ENCODE measurements around the gene UBE3C.
A peak's percentile ranks its signal among the peaks of the same experiment; 100 is the strongest.
"Not testable (repeated sequence)": the region's sequence is repeated elsewhere in the genome, so short reads cannot be mapped to it uniquely, and the experiment has no call there.

The UBE3C gene

GRCh38 chr7:157272351-157273207, 133.9 kb downstream of the UBE3C start:
- Histone ChIP-seq H3K9me3 (ENCODE audit: insufficient read depth, low read length) (no peaks in the 10 kb centered on the region), H3K9ac (ENCODE audit: low read length) (no peak overlapping the region), H4K20me1 (ENCODE audit: insufficient read depth, low read length) (no peaks in the 10 kb centered on the region), H2AFZ (ENCODE audit: low read depth, low read length) (no peak overlapping the region), H3K27ac (ENCODE audit: low read length) (no peak overlapping the region), H3K4me1 (ENCODE audit: low read length) (no peaks in the 10 kb centered on the region), H3K4me2 (ENCODE audit: low read length) (no peak overlapping the region), H3K79me2 (ENCODE audit: low read length) (no peaks in the 10 kb centered on the region), H3K36me3 (replicated peaks; ENCODE audit: low read depth, low read length) (peaks cover 30% of the 10 kb centered on the region), H3K27me3 (ENCODE audit: low read depth, low read length) (no peaks in the 10 kb centered on the region), H3K4me3 (ENCODE audit: low read length) (no peak overlapping the region)
- TF ChIP-seq EZH2phosphoT487 (IDR thresholded peaks at IDR 0.05; ENCODE audit: low read depth): no peak
- no peak for TF ChIP-seq CTCF (IDR thresholded peaks at IDR 0.05; ENCODE audit: low read depth, low read length)

GRCh38 chr7:157273208-157274093, 134.7 kb downstream of the UBE3C start:
- peaks cover 23% of the 10 kb centered on the region for H3K36me3 ChIP-seq (replicated peaks; ENCODE audit: low read depth, low read length)
- H3K4me2 ChIP-seq (ENCODE audit: low read length): peak overlapping the region; percentile 9; the same call in 1 of the 2 replicates
- no peaks in the 10 kb centered on the region for H3K27me3 ChIP-seq (ENCODE audit: low read depth, low read length)
- H4K20me1 ChIP-seq (ENCODE audit: insufficient read depth, low read length): no peaks in the 10 kb centered on the region
- H3K9ac ChIP-seq (ENCODE audit: low read length): no peak overlapping the region
- H2AFZ ChIP-seq (ENCODE audit: low read depth, low read length): no peak overlapping the region
- H3K4me3 ChIP-seq (ENCODE audit: low read length): no peak overlapping the region
- H3K9me3 ChIP-seq (ENCODE audit: insufficient read depth, low read length): no peaks in the 10 kb centered on the region
- no peaks in the 10 kb centered on the region for H3K79me2 ChIP-seq (ENCODE audit: low read length)
- H3K27ac ChIP-seq (ENCODE audit: low read length): no peak overlapping the region
- H3K4me1 ChIP-seq (ENCODE audit: low read length): no peaks in the 10 kb centered on the region
- peak; percentile 79 for TF ChIP-seq CTCF (IDR thresholded peaks at IDR 0.05; ENCODE audit: low read depth, low read length)
- no peak for TF ChIP-seq EZH2phosphoT487 (IDR thresholded peaks at IDR 0.05; ENCODE audit: low read depth)

GRCh38 chr7:157274094-157274634, 135.4 kb downstream of the UBE3C start:
- H3K79me2 ChIP-seq (ENCODE audit: low read length); H3K4me1 ChIP-seq (ENCODE audit: low read length); H2AFZ ChIP-seq (ENCODE audit: low read depth, low read length); H3K4me2 ChIP-seq (ENCODE audit: low read length); H3K9me3 ChIP-seq (ENCODE audit: insufficient read depth, low read length); H3K27ac ChIP-seq (ENCODE audit: low read length); H3K27me3 ChIP-seq (ENCODE audit: low read depth, low read length); H4K20me1 ChIP-seq (ENCODE audit: insufficient read depth, low read length); H3K9ac ChIP-seq (ENCODE audit: low read length); H3K4me3 ChIP-seq (ENCODE audit: low read length): not testable (repeated sequence)
- H3K36me3 ChIP-seq (replicated peaks; ENCODE audit: low read depth, low read length): peaks cover 19% of the 10 kb centered on the region

- Histone ChIP-seq H3K4me3 (ENCODE audit: low read length) (no peak overlapping the region), H3K79me2 (ENCODE audit: low read length) (no peaks in the 10 kb centered on the region), H4K20me1 (ENCODE audit: insufficient read depth, low read length) (no peaks in the 10 kb centered on the region), H3K27ac (ENCODE audit: low read length) (no peak overlapping the region), H3K4me2 (ENCODE audit: low read length) (no peak overlapping the region), H3K27me3 (ENCODE audit: low read depth, low read length) (no peaks in the 10 kb centered on the region), H3K9ac (ENCODE audit: low read length) (no peak overlapping the region), H3K36me3 (replicated peaks; ENCODE audit: low read depth, low read length) (peaks cover 11% of the 10 kb centered on the region), H2AFZ (ENCODE audit: low read depth, low read length) (no peak overlapping the region), H3K9me3 (ENCODE audit: insufficient read depth, low read length) (no peaks in the 10 kb centered on the region), H3K4me1 (ENCODE audit: low read length) (no peaks in the 10 kb centered on the region)
- TF ChIP-seq EZH2phosphoT487 (IDR thresholded peaks at IDR 0.05; ENCODE audit: low read depth) (no peak), CTCF (IDR thresholded peaks at IDR 0.05; ENCODE audit: low read depth, low read length) (no peak)
These were observed 136.3 kb downstream of the UBE3C start for GRCh38 chr7:157274991-157275427.
